AG04449 (cell line): ENCODE measurements around the gene FGFR2.
"Not testable (repeated sequence)": the region's sequence is repeated elsewhere in the genome, so short reads cannot be mapped to it uniquely, and the experiment has no call there.

Experiments
- CTCF ChIA-PET: fragments of 350-600 bp; formaldehyde crosslinking; extraction: SDS; loops from one replicate; lab custom pipeline; 2021; ENCODE audit warnings: antibody characterized with exemption; lab: Yijun Ruan, JAX
- POLR2A ChIA-PET: fragments of 400-600, 350-600 bp; formaldehyde crosslinking; extraction: SDS; loops from one replicate; lab custom pipeline; 2020; ENCODE audit warnings: antibody characterized with exemption, inconsistent platforms; lab: Yijun Ruan, JAX
- DNase-seq: peaks from one replicate; pipeline ENCODE4 v3.0.0-alpha.2; 2010; ENCODE audit warnings: low read depth, low spot score
- H3K4me3 ChIP-seq: 2 replicates; pipeline ENCODE4 v1.5.1; 2011; ENCODE audit warnings: low read depth, mild to moderate bottlenecking, control low read depth, low read length
- TF ChIP-seq, protein P1 (sequence below): IDR thresholded peaks from one replicate; pipeline ENCODE4 v1.5.1; 2011; ENCODE audit warnings: mild to moderate bottlenecking, moderate library complexity, low read length, control low read depth, inconsistent platforms; ENCODE audit not compliant: insufficient read depth; ENCODE audit errors: missing control alignments

Gene FGFR2

GRCh38 chr10:121525251-121526134 is 72.8 kb downstream of the FGFR2 start:
- CTCF ChIA-PET: interaction anchor here (0.8 kb wide), 1 partner anchor 10 kb away, joined by 3 read pairs; no protein-coding TSS in a partner anchor
- H3K4me3 ChIP-seq: no peak overlapping the region
- TF ChIP-seq, protein P1, sequence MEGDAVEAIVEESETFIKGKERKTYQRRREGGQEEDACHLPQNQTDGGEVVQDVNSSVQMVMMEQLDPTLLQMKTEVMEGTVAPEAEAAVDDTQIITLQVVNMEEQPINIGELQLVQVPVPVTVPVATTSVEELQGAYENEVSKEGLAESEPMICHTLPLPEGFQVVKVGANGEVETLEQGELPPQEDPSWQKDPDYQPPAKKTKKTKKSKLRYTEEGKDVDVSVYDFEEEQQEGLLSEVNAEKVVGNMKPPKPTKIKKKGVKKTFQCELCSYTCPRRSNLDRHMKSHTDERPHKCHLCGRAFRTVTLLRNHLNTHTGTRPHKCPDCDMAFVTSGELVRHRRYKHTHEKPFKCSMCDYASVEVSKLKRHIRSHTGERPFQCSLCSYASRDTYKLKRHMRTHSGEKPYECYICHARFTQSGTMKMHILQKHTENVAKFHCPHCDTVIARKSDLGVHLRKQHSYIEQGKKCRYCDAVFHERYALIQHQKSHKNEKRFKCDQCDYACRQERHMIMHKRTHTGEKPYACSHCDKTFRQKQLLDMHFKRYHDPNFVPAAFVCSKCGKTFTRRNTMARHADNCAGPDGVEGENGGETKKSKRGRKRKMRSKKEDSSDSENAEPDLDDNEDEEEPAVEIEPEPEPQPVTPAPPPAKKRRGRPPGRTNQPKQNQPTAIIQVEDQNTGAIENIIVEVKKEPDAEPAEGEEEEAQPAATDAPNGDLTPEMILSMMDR: no peak
- POLR2A ChIA-PET: interaction anchor here (0.6 kb wide), 1 partner anchor 23 kb away, joined by 8 read pairs; no protein-coding TSS in a partner anchor
- DNase-seq: no peak

DNA sequence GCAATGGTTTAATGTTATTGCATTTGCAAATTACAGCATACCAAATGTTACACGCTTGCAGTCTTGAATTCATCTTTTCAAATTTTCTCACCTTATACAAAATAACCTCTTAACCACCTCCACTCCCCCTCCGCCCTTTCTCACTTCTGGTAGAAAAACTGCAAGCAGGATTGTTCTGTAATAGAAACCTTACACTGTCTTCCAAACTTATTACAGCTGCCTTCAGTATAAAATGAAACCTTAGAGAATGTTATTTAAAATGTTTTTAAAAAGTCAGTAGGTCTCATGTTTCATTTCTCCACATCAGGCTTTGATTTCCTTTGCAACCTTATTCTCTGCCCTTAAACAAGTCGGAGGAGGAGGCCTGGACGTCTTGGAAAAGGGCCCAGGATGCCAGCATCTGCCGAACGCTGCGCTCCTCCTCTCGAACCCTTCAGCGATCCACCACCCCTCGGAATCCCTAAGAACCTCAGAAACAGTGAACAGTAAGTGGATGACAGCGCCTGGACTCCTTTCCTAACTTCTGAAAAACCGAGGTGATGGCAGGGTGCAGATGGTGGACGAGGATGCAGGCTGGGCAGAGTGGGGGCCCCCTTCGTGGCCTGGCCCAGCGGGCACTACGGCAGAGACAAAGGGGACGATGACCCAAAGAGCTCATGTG is 74.0 kb downstream of the FGFR2 start:
- DNase-seq: no peak
- ChIA-PET POLR2A (no interaction called here), CTCF (no interaction called here)

DNA sequence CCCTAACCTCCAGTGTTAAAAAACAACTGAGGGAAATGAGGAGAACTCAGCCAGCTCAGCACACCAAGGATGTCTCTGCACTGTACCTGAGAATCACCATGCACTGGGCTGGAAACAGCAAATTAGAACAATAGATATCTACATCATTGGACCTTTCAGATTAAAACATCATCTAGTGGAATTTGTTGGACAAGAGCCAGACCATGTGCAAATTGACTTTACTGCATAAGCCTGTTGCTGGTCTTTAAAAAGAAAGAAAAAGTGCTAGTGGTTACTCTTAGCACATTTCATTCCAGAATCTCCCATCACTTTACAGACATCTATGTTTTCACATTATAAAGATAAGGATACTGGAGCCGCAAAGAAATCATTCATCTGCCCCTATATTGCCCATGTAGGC is 75.4 kb downstream of the FGFR2 start:
- TF ChIP-seq, protein P1: no peak
- H3K4me3 ChIP-seq: no peak overlapping the region
- no peak for DNase-seq
- POLR2A ChIA-PET: no interaction called here
- CTCF ChIA-PET: no interaction called here

More for the DNA sequence above, 74.0 kb downstream of the FGFR2 start:
- H3K4me3 ChIP-seq: peak overlapping the region; percentile 1; the same call in 1 of the 2 replicates
- TF ChIP-seq, protein P1: no peak

DNA sequence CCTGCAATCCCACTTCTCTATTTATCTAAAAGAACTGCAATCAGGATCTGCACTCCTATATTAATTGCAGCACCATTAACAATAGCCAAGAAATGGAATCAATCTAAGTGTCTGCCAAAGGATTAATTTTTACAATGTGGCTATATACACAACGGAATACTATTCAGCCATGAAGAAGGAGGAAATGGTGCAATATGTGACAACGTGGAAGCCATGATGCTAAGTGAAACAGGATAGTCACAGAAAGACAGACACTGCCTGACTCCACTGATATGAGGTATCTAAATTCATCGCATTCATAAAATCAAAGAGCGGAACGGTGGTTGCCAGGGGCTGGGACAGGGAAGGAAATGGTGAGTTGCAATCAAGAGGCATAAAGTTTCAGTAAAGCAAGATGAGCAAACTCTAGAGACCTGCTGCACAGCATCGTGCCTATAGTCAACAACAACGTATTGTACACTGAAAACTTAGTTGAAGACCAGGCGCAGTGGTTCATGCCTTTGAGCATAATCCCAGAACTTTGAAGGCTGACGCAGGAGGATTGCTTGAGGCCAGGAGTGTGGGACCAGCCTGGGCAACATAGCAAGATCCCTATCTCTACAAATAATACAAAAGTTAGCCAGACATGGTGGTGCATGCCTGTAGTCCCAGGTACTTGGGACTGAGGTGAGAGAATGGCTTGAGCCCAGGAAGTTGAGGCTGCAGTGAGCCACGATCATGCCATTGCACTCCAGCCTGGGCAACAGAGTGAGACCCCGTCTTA is 76.3 kb downstream of the FGFR2 start:
- no peak for DNase-seq
- TF ChIP-seq, protein P1: no peak
- CTCF ChIA-PET: no interaction called here
- H3K4me3 ChIP-seq: no peak overlapping the region
- POLR2A ChIA-PET: no interaction called here

DNA sequence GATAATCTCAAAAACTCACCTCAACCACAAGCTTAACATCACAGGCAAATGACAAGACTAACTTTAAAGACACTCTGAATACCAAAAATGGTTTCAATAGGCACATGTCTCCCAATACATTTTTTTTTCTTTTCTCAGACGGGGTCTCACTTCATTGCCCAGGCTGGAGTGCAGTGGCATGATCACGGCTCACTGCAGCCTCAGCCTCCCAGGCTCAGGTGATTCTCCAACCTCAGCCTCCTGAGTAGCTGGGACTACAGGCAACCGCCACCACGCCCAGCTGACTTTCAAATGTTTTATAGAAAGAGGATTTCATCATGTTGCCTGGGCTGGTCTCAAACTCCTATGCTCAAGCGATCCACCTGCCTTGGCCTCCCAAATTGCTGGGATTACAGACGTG is 77.7 kb downstream of the FGFR2 start:
- POLR2A ChIA-PET, CTCF ChIA-PET, H3K4me3 ChIP-seq, DNase-seq: not testable (repeated sequence)

DNA sequence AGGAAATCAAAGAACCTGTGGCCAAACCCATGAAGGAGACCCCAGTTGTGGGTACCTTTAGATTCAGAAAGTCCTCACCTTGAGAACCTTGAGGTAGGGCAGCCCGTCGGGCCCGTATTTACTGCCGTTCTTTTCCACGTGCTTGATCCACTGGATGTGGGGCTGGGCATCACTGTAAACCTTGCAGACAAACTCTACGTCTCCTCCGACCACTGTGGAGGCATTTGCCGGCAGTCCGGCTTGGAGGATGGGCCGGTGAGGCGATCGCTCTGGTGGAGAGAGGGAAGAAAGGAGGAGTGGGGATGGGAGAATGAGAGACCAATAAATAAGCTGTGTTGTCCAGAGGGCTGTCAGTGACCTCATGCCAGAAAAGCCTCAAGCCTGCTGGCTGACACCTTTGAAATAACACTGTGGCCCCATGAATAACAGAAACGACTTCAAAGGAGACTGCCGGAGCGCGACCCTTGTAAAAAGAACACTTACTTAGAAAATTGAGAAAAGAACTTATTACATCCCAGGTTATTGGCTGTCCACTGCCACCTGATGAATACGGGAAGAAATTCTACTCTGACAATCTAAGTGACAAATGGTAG is 78.2 kb downstream of the FGFR2 start:
- no peak for DNase-seq
- TF ChIP-seq, protein P1: no peak
- no peak overlapping the region for H3K4me3 ChIP-seq
- ChIA-PET CTCF (no interaction called here), POLR2A (no interaction called here)
